Right kidney (tissue), 9 donors: ENCODE measurements around the gene ZNF594.
A peak's percentile ranks its signal among the peaks of the same experiment; 100 is the strongest.
"Not testable (repeated sequence)": the region's sequence is repeated elsewhere in the genome, so short reads cannot be mapped to it uniquely, and the experiment has no call there.

Experiments
- DNase-seq: peaks from one replicate; pipeline ENCODE4 v3.0.0-alpha.2; 2016
- long read RNA-seq, 8 donors: transcript quantifications; one replicate each; lab custom pipeline, GENCODE V29; 2026

ZNF594 gene
- long read RNA-seq, donor 1, full-length matches to known transcripts: 16 of 16 reads
- long read RNA-seq, donor 1, partial matches to known transcripts: 0 of 16 reads
- long read RNA-seq, donor 1, other reads (novel, unspliced or antisense): 0 of 16 reads
- long read RNA-seq, donor 2, full-length matches to known transcripts: 4 of 4 reads
- long read RNA-seq, donor 2, partial matches to known transcripts: 0 of 4 reads
- long read RNA-seq, donor 2, other reads (novel, unspliced or antisense): 0 of 4 reads
- long read RNA-seq, donor 3, full-length matches to known transcripts: 7 of 7 reads
- long read RNA-seq, donor 3, partial matches to known transcripts: 0 of 7 reads
- long read RNA-seq, donor 3, other reads (novel, unspliced or antisense): 0 of 7 reads
- long read RNA-seq, donor 4, full-length matches to known transcripts: 17 of 17 reads
- long read RNA-seq, donor 4, partial matches to known transcripts: 0 of 17 reads
- long read RNA-seq, donor 4, other reads (novel, unspliced or antisense): 0 of 17 reads
- long read RNA-seq, donor 5, full-length matches to known transcripts: 12 of 12 reads
- long read RNA-seq, donor 5, partial matches to known transcripts: 0 of 12 reads
- long read RNA-seq, donor 5, other reads (novel, unspliced or antisense): 0 of 12 reads
- long read RNA-seq, donor 6, full-length matches to known transcripts: 13 of 13 reads
- long read RNA-seq, donor 6, partial matches to known transcripts: 0 of 13 reads
- long read RNA-seq, donor 6, other reads (novel, unspliced or antisense): 0 of 13 reads
- long read RNA-seq, donor 7: 0 reads
- long read RNA-seq, donor 8, full-length matches to known transcripts: 12 of 12 reads
- long read RNA-seq, donor 8, partial matches to known transcripts: 0 of 12 reads
- long read RNA-seq, donor 8, other reads (novel, unspliced or antisense): 0 of 12 reads

DNA sequence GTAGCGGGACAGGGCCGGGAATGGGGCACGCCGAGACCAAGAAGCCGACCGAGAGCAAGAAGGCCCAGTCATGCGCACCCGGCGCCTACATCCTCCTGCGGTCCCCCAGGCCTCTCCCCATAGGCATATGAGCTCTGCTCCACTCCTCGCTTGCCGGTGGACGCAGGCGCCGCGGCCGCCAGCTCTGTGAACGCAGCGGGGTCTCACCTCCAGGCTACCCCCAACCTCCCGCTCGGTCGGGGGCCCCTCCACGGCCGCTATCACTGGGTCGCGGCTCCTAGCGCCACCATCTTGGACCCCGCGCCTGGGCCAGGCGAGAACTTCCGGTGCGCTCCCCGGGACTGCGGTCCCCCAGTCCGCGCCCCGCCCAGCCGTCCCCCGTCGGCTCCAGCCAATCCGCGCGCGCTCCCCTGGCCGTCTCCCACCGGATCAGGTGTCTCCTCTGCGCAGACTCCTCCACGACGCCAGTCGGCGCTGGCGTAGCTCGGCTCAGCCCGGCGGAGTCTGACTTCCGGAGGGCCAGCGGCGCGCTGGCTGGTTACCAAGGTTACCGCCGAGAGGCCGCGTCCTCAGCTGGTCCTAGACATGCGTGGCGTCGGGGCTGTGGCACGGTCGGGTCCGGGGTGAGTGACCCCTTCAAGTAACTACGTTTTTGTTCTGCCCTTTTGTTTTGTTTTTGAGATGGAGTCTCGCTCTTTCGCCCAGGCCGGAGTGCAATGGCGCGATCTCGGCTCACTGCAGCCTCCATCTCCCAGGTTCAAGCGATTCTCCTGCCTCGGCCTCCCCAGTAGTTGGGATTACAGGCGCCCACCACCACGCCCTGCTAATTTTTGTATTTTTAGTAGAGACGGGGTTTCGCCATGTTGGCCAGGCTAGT lies at the start of gene ZNF594:
Gene ZNF594 (minus strand): TSS at position 328 of the 877 bp plus-strand sequence. CDS start 7,612 bp downstream, outside the sequence.
- peak; percentile 93 for DNase-seq

DNA sequence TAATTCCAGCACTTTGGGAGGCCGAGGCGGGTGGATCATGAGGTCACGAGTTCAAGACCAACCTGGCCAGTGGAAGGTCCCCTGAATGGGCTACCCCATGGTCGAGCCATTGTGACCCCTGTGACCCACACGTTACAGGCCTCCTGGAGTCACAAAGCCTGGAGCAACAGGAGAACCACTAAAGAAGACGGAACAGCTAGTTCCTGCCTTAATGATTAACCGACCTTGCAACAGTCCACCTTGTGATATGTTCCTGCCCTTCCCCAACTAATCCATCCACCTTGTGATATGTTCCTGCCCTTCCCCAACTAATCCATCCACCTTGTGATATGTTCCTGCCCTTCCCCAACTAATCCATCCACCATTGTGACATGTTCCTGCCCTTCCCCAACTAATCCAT lies 48.1 kb upstream of the ZNF594 start:
- not testable (repeated sequence) for DNase-seq

- no peak for DNase-seq
Measured at GRCh38 chr17:5238333-5238732, 46.7 kb upstream of the ZNF594 start.

DNA sequence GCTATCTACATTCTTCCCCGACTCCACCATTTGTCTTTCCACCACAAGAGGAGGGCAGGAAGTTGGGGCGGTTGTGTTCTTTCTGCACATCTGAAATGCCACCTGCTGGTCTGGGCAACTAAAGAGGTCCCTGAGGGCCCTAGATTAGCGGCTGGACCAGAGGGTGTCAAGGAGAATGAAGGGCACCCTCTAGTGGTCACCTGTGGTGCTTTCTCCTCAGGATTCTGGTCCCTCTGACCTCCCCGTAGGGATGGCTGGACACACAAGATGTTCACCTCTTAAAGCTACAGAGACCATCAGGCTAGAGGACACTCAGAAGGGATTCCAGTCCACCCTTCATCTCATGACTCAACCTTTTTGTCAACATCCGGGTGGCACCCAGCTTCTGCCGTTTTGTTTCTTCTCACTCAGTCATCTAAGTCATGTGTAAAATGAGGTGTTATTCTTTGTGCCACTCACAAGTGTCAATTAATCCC lies 45.9 kb upstream of the ZNF594 start:
- DNase-seq: peak; percentile 10

DNA sequence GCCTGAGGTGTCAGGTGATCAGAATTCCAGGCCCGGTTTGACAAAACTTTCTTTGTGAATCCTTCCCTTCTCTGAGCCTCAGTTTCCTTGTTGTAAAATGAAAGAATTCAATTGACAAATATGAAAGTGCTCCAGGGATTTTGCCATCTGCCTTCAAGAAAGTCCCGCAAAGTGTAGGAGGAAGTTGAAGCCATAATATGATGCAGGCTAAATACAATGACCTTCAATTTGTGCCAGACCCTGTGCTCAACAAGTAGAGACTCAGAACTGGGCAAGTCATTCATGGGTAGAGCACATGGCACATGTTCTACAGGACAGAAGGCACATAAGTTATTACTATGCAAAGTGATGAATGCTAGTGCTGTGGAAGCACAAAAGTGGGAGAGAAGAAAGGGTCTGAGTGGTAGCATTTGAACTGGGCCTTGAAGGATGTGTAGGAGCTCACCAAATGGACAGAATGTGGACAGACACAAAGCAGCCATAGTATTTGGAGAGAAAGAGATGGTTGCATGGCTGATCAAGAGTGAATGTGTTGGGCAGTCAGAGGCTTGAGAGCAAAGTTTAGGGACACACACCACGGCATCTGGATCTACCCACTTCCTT lies 45.4 kb upstream of the ZNF594 start:
- DNase-seq: no peak

- DNase-seq: no peak
Measured at GRCh38 chr17:5234645-5235576, 43.2 kb upstream of the ZNF594 start, which contains the start of gene SCIMP. SCIMP (minus strand) TSS chr17:5234860; CDS start chr17:5234755, 105 bp downstream.

DNA sequence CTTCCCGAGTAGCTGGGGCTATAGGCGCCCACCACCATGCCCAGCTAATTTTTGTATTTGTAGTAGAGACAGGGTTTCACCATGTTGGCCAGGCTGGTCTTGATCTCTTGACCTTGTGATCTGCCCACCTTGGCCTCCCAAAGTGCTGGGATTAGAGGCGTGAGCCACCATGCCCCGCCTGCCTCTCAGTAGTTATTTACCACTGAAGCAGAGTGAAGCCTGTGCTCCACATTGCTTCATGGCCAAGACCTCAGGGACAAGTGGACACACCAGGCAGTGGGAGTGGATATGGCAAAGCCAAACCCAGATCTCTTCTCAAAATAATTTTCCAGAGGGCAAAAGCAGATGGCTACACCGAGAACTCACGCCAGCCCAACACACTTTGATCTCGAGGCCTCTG lies 41.8 kb upstream of the ZNF594 start:
- not testable (repeated sequence) for DNase-seq

- DNase-seq: no peak
Measured at GRCh38 chr17:5226940-5227878, 35.5 kb upstream of the ZNF594 start.

GRCh38 chr17:5225668-5226457 lies 34.2 kb upstream of the ZNF594 start:
- no peak for DNase-seq

- not testable (repeated sequence) for DNase-seq
Measured at GRCh38 chr17:5221912-5222311, 30.2 kb upstream of the ZNF594 start.

- no peak for DNase-seq
Measured at GRCh38 chr17:5220074-5220473, 28.4 kb upstream of the ZNF594 start.

DNA sequence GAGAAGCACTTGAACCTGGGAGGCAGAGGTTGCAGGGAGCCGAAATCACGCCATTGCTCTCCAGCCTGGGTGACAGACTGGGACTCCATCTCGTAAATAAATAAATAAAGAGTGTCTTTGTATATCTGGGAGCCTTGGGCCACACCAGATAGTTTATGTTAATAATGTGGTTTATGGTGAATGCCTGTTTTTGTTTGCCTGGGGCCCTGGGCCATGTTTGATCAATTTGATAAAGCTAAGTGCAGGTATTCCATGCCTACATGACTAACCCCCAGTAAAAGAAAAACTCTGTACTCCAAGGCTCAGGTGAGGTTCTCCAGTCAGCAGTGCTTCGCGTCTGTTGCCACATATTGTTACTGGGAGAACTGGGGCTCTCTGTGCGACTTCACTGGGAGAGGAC lies 27.9 kb upstream of the ZNF594 start:
- DNase-seq: no peak

DNA sequence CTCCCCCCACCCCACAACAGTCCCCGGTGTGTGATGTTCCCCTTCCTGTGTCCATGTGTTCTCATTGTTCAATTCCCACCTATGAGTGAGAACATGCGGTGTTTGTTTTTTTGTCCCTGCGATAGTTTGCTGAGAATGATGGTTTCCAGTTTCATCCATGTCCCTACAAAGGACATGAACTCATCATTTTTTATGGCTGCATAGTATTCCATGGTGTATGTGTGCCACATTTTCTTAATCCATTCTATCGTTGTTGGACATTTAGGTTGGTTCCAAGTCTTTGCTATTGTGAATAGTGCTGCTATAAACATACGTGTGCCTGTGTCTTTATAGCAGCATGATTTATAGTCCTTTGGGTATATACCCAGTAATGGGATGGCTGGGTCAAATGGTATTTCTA lies 25.9 kb upstream of the ZNF594 start:
- DNase-seq: not testable (repeated sequence)

- DNase-seq: no peak
Measured at GRCh38 chr17:5211458-5211857, 19.8 kb upstream of the ZNF594 start.

GRCh38 chr17:5210614-5211252 lies 19.1 kb upstream of the ZNF594 start:
- DNase-seq: no peak

- no peak for DNase-seq
Measured at GRCh38 chr17:5210091-5210490, 18.4 kb upstream of the ZNF594 start.

GRCh38 chr17:5209396-5209795 lies 17.7 kb upstream of the ZNF594 start:
- DNase-seq: no peak

- DNase-seq: no peak
Measured at GRCh38 chr17:5203908-5204294, 12.2 kb upstream of the ZNF594 start.
